H1 (cell line): ENCODE results near the gene CASK. TPM values are rescaled to one million over a fixed set of nuclear protein-coding genes. Genes with fewer than 3 reads are reported as not detected.

Source experiments
- CTCF ChIA-PET: fragments of 300-600 bp; sonication (Branson Sonifier 250); formaldehyde crosslinking; loops from one replicate; lab custom pipeline; 2021; ENCODE audit not compliant: partially characterized antibody; lab: Charles Lee
- POLR2A ChIA-PET: fragments of 300-600 bp; sonication (Branson Sonifier 250); formaldehyde crosslinking; loops from one replicate; lab custom pipeline; 2021; ENCODE audit warnings: inconsistent platforms; ENCODE audit not compliant: partially characterized antibody; lab: Charles Lee
- DNase-seq, 2 experiments: peaks; one replicate each; pipeline versions ENCODE4 v3.0.0 to v3.0.0-alpha.2; 2010 to 2022; ENCODE audit warnings: low spot score in 2 of 2, low read depth in 1 of 2, mixed read lengths in 1 of 2
- FAIRE-seq: peaks from 2 replicates; lab custom pipeline; 2011; peaks lifted over from hg19 to GRCh38; lab: Jason Lieb, UNC
- H2AFZ ChIP-seq: 2 replicates; pipeline ENCODE4 v1.8.1; 2012; ENCODE audit warnings: low read length, inconsistent platforms
- H2AK5ac ChIP-seq: 2 replicates; pipeline ENCODE4 v1.6.1; 2013; ENCODE audit warnings: low read depth, low read length
- H2BK120ac ChIP-seq: replicated peaks from 2 replicates; pipeline ENCODE3; 2013; ENCODE audit warnings: low read depth, low read length, inconsistent platforms
- H2BK12ac ChIP-seq: 2 replicates; pipeline ENCODE4 v1.6.1; 2013; ENCODE audit warnings: low read depth, low read length
- H2BK15ac ChIP-seq: 2 replicates; pipeline ENCODE4 v1.6.1; 2013; ENCODE audit warnings: low read length
- H2BK20ac ChIP-seq: 2 replicates; pipeline ENCODE4 v1.6.1; 2013; ENCODE audit warnings: low read length
- H2BK5ac ChIP-seq: 2 replicates; pipeline ENCODE4 v1.6.1; 2013; ENCODE audit warnings: low read depth, low read length
- H3K14ac ChIP-seq: 2 replicates; pipeline ENCODE4 v1.6.1; 2013; ENCODE audit warnings: inconsistent platforms; ENCODE audit not compliant: insufficient read length
- H3K18ac ChIP-seq: 2 replicates; pipeline ENCODE4 v1.6.1; 2013; ENCODE audit warnings: low read length; ENCODE audit errors: extremely low read depth
- H3K23ac ChIP-seq: 2 replicates; pipeline ENCODE4 v1.6.1; 2013; ENCODE audit warnings: inconsistent platforms; ENCODE audit not compliant: insufficient read length
- H3K23me2 ChIP-seq: 2 replicates; pipeline ENCODE4 v1.6.1; 2013; ENCODE audit warnings: low read depth, low read length
- H3K27ac ChIP-seq: 2 replicates; pipeline ENCODE4 v1.6.1; 2011; ENCODE audit warnings: low read depth, low read length, inconsistent platforms
- H3K27me3 ChIP-seq, 4 experiments: replicated peaks in 1 of 4; 1 replicate in 1 of 4; 2 replicates in 3 of 4; pipeline versions ENCODE4 v1.6.1 to v1.8.1; 2011 to 2013; ENCODE audit warnings: low read length in 3 of 4, mild to moderate bottlenecking in 3 of 4, inconsistent platforms in 2 of 4, mixed read lengths in 2 of 4, moderate library complexity in 1 of 4; ENCODE audit not compliant: control insufficient read depth in 3 of 4, insufficient read depth in 3 of 4; ENCODE audit errors: extremely low read depth in 1 of 4
- H3K36me3 ChIP-seq, 4 experiments: 2 replicates each; pipeline versions ENCODE4 v1.6.1 to v1.8.1; 2011 to 2013; ENCODE audit warnings: mild to moderate bottlenecking in 4 of 4, low read length in 3 of 4, moderate library complexity in 2 of 4, control low read depth in 1 of 4, inconsistent platforms in 1 of 4; ENCODE audit not compliant: insufficient read depth in 4 of 4, control insufficient read depth in 2 of 4
- H3K4ac ChIP-seq: replicated peaks from 2 replicates; pipeline ENCODE3; 2013; ENCODE audit warnings: low read length, low read depth, mixed read lengths, inconsistent platforms; ENCODE audit not compliant: insufficient read length
- H3K4me1 ChIP-seq, 4 experiments: replicated peaks in 1 of 4; 1 replicate in 1 of 4; 2 replicates in 3 of 4; pipeline versions ENCODE4 v1.6.1 to v1.8.1; 2011 to 2013; ENCODE audit warnings: low read length in 3 of 4, inconsistent platforms in 2 of 4, mixed read lengths in 1 of 4; ENCODE audit not compliant: insufficient read depth in 4 of 4, control insufficient read depth in 3 of 4
- H3K4me2 ChIP-seq, 2 experiments: 2 replicates each; pipeline versions ENCODE4 v1.6.1 to v1.8.1; 2011 to 2013; ENCODE audit warnings: low read depth in 2 of 2, low read length in 2 of 2, control low read depth in 1 of 2, inconsistent platforms in 1 of 2, mild to moderate bottlenecking in 1 of 2; ENCODE audit not compliant: insufficient read depth in 1 of 2
- H3K4me3 ChIP-seq, 4 experiments: fragments of 200-600, 300-600 bp in 1 of 4; sonication (generic), shearing (Covaris generic), sonication (Bioruptor Twin) in 1 of 4; 2 replicates each; pipeline versions ENCODE4 v1.5.1 to v1.8.1; 2011 to 2016; ENCODE audit warnings: low read length in 4 of 4, low read depth in 3 of 4, control low read depth in 2 of 4, inconsistent platforms in 2 of 4, mild to moderate bottlenecking in 2 of 4, mixed read lengths in 1 of 4, moderate library complexity in 1 of 4; ENCODE audit not compliant: insufficient read depth in 2 of 4; ENCODE audit errors: extremely low read depth in 1 of 4
- H3K56ac ChIP-seq: replicated peaks from 2 replicates; pipeline ENCODE3; 2013; ENCODE audit warnings: low read depth, mild to moderate bottlenecking, mixed read lengths, low read length, inconsistent platforms; ENCODE audit not compliant: insufficient read length
- H3K79me1 ChIP-seq: 2 replicates; pipeline ENCODE4 v1.6.1; 2013; ENCODE audit warnings: low read depth, low read length, control low read depth
- H3K79me2 ChIP-seq, 2 experiments: 2 replicates each; pipeline versions ENCODE4 v1.6.1 to v1.8.1; 2012 to 2013; ENCODE audit warnings: low read length in 2 of 2, mild to moderate bottlenecking in 2 of 2, inconsistent platforms in 1 of 2; ENCODE audit not compliant: insufficient read depth in 2 of 2, control insufficient read depth in 1 of 2
- H3K9ac ChIP-seq, 4 experiments: replicated peaks in 1 of 4; 1 replicate in 1 of 4; 2 replicates in 3 of 4; pipeline versions ENCODE4 v1.6.1 to v1.8.1; 2011 to 2013; ENCODE audit warnings: low read depth in 3 of 4, low read length in 3 of 4, control low read depth in 2 of 4, mild to moderate bottlenecking in 2 of 4, moderate library complexity in 2 of 4, inconsistent platforms in 1 of 4; ENCODE audit errors: extremely low read depth in 1 of 4
- H3K9me3 ChIP-seq, 2 experiments: 2 replicates each; pipeline versions ENCODE4 v1.6.1 to v1.8.1; 2012 to 2013; ENCODE audit warnings: mild to moderate bottlenecking in 2 of 2, moderate library complexity in 2 of 2, control low read depth in 1 of 2, inconsistent platforms in 1 of 2, low read depth in 1 of 2, low read length in 1 of 2, mixed read lengths in 1 of 2; ENCODE audit not compliant: insufficient read depth in 2 of 2
- H4K20me1 ChIP-seq, 2 experiments: replicated peaks in 1 of 2; 2 replicates each; pipeline versions ENCODE3 to v1.8.1; 2011 to 2013; ENCODE audit warnings: inconsistent platforms in 2 of 2, low read length in 2 of 2, mild to moderate bottlenecking in 1 of 2; ENCODE audit not compliant: insufficient read depth in 2 of 2, control insufficient read depth in 1 of 2
- H4K5ac ChIP-seq: 2 replicates; pipeline ENCODE4 v1.6.1; 2013; ENCODE audit warnings: low read length, low read depth, mixed read lengths, inconsistent platforms; ENCODE audit not compliant: insufficient read length
- H4K8ac ChIP-seq: 2 replicates; pipeline ENCODE4 v1.8.0; 2013; ENCODE audit warnings: mild to moderate bottlenecking, moderate library complexity, low read length, inconsistent platforms; ENCODE audit not compliant: insufficient read depth; ENCODE audit errors: extremely low read depth
- H4K91ac ChIP-seq: replicated peaks from 2 replicates; pipeline ENCODE3; 2013; ENCODE audit warnings: low read length, mixed read lengths, inconsistent platforms; ENCODE audit not compliant: insufficient read length
- CBX5 ChIP-seq: fragments of 300-800, 300-1000 bp; sonication (generic); IDR thresholded peaks from 2 replicates; pipeline ENCODE4 v1.7.1; 2016; ENCODE audit warnings: antibody characterized with exemption, low read length, low read depth
- CEBPB ChIP-seq: IDR thresholded peaks from 2 replicates; pipeline ENCODE4 v1.6.1; 2012; ENCODE audit warnings: low read depth, low read length
- CHD1 ChIP-seq: IDR thresholded peaks from 2 replicates; pipeline ENCODE4 v1.6.1; 2012; ENCODE audit warnings: low read depth, low read length, improper control_type of control experiment
- HDAC6 ChIP-seq: IDR thresholded peaks from one replicate; pipeline ENCODE4 v1.7.1; 2012; ENCODE audit warnings: low read depth, mild to moderate bottlenecking, inconsistent platforms, low read length, moderate library complexity
- SIX5 ChIP-seq: IDR thresholded peaks from 2 replicates; pipeline ENCODE4 v1.6.1; 2011; ENCODE audit warnings: mild to moderate bottlenecking, low read depth, low read length
- ZNF274 ChIP-seq: IDR thresholded peaks from 2 replicates; pipeline ENCODE4 v1.7.0; 2012; ENCODE audit warnings: low read length, borderline replicate concordance; ENCODE audit errors: extremely low read depth
- WGBS, 2 experiments: shearing (Covaris generic) in 1 of 2; methylation state at CpG; one replicate each; pipeline versions ENCODE4 v1.1.6 to v1.1.7; 2013 to 2015; ENCODE audit warnings: low lambda C conversion rate in 2 of 2, mixed read lengths in 2 of 2, inconsistent platforms in 1 of 2, low coverage in 1 of 2, missing lambda C conversion rate in 1 of 2; ENCODE audit not compliant: insufficient replicate concordance in 2 of 2, insufficient coverage in 1 of 2, insufficient read length in 1 of 2; ENCODE audit errors: extremely low coverage in 1 of 2, missing lambda C conversion rate in 1 of 2; 5-methylcytosine and 5-hydroxymethylcytosine counted together
- polyA plus RNA-seq, 7 experiments: library from polyadenylated mRNA; depleted of rRNA in 3 of 7; stranded (reverse) in 5 of 7; unstranded in 2 of 7; fragments of >200 nt in 5 of 7; fragments of 200-250 nt in 2 of 7; gene quantifications; 1 replicate in 5 of 7; 2 replicates in 1 of 7; 4 replicates in 1 of 7; pipeline versions ENCODE4 v1.2.1 to v1.2.3, GENCODE V29; 2011 to 2013; ENCODE audit warnings: missing spikeins in 2 of 7, mixed read lengths in 2 of 7
- total RNA-seq: library from RNA; stranded (reverse); fragmentation: NEBNext Ultra II Directional; extraction: Animal tissue kit (Norgen Biotek cat#: 25700); gene quantifications from 2 replicates; pipeline ENCODE4 v1.2.1, GENCODE V29; 2021
- TF ChIP-seq, protein P1 (sequence below): IDR thresholded peaks from 2 replicates; pipeline ENCODE4 v1.6.1; 2011; ENCODE audit warnings: low read length, improper control_type of control experiment

Gene CASK
- total and polyA plus RNA-seq, 2 of the 8 experiments (the other 6 are each of a cell fraction or from before 2014, with no cell fraction given): 21.6 to 55.1 TPM

GRCh38 chrX:41688835-41689234, 234.5 kb downstream of the CASK start, which contains the start of gene GPR34:
Gene GPR34 (plus strand): TSS chrX:41688973. CDS start chrX:41695634, 6,661 bp downstream.
- no peaks in the 10 kb centered on the region for H3K9me3 ChIP-seq
- no peak within 1 kb of the TSS for H2AFZ ChIP-seq
- H3K14ac ChIP-seq: no peak within 1 kb of the TSS
- no peaks in the 10 kb centered on the region for H3K79me2 ChIP-seq
- no peak within 1 kb of the TSS for H3K4me2 ChIP-seq
- H3K9ac ChIP-seq: no peak within 1 kb of the TSS
- H3K4me3 ChIP-seq: no peak within 1 kb of the TSS
- H2BK20ac ChIP-seq: no peak within 1 kb of the TSS
- TF ChIP-seq HDAC6 (no peak), CEBPB (no peak), CHD1 (no peak), SIX5 (no peak), CBX5 (no peak), ZNF274 (no peak)
- TF ChIP-seq, protein P1, sequence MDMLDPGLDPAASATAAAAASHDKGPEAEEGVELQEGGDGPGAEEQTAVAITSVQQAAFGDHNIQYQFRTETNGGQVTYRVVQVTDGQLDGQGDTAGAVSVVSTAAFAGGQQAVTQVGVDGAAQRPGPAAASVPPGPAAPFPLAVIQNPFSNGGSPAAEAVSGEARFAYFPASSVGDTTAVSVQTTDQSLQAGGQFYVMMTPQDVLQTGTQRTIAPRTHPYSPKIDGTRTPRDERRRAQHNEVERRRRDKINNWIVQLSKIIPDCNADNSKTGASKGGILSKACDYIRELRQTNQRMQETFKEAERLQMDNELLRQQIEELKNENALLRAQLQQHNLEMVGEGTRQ: no peak
- no peak within 1 kb of the TSS for H4K91ac ChIP-seq
- DNase-seq: no peak
- H3K36me3 ChIP-seq: no peaks in the 10 kb centered on the region
- H3K4ac ChIP-seq: no peak within 1 kb of the TSS
- no peak within 1 kb of the TSS for H2BK15ac ChIP-seq
- no peaks in the 10 kb centered on the region for H3K27me3 ChIP-seq
- FAIRE-seq: peak; percentile 28
- no peaks in the 10 kb centered on the region for H4K20me1 ChIP-seq
- no peak within 1 kb of the TSS for H3K56ac ChIP-seq
- no peak within 1 kb of the TSS for H2AK5ac ChIP-seq
- ChIA-PET CTCF (interaction anchor here (0.6 to 0.7 kb wide), 2 partner anchors 8 to 91 kb away, joined by 3 read pairs; no protein-coding TSS in a partner anchor), POLR2A (interaction anchor here (0.7 kb wide), 1 partner anchor 29 kb away, joined by 3 read pairs; no protein-coding TSS in a partner anchor)
- WGBS, 2 experiments: 77% methylated on average over 7 of the region's 8 CpGs; no CpG with 5 or more reads in 1 of the 2 experiments
- no peaks in the 10 kb centered on the region for H3K4me1 ChIP-seq
- no peak within 1 kb of the TSS for H4K8ac ChIP-seq
- no peak within 1 kb of the TSS for H3K27ac ChIP-seq
- no peak within 1 kb of the TSS for H3K23ac ChIP-seq
- no peaks in the 10 kb centered on the region for H3K23me2 ChIP-seq
- no peak within 1 kb of the TSS for H2BK120ac ChIP-seq
- H2BK5ac ChIP-seq: no peak within 1 kb of the TSS
- no peak within 1 kb of the TSS for H4K5ac ChIP-seq
- H3K79me1 ChIP-seq: no peaks in the 10 kb centered on the region
- no peak within 1 kb of the TSS for H3K18ac ChIP-seq
- no peak within 1 kb of the TSS for H2BK12ac ChIP-seq
